Left lung (tissue), 10 donors: ENCODE data around the gene SYT1. TPM values are rescaled to one million over a fixed set of nuclear protein-coding genes. Genes with fewer than 3 reads are reported as not detected.

ENCODE experiments used
- ATAC-seq: fragments of 200-7000 bp; cut with Tn5 transposase; one replicate; pipeline ENCODE4 v1.9.1; 2020; ENCODE audit warnings: moderate library complexity
- DNase-seq, 4 donors: peaks; one replicate each; pipeline ENCODE4 v3.0.0-alpha.2; 2013 to 2020
- H3K27ac ChIP-seq, 2 donors: fragments of 200-600 bp; sonication (generic) in 1 of 2; one replicate each; pipeline versions ENCODE4 v1.5.0 to v1.8.0; 2020 to 2021
- H3K27me3 ChIP-seq, 2 donors: fragments of 200-600 bp; sonication (generic) in 1 of 2; one replicate each; pipeline versions ENCODE4 v1.5.0 to v1.8.0; 2020 to 2021
- H3K36me3 ChIP-seq, 2 donors: fragments of 200-600 bp; sonication (generic) in 1 of 2; one replicate each; pipeline versions ENCODE4 v1.5.0 to v1.8.0; 2020 to 2021
- H3K4me1 ChIP-seq, 2 donors: fragments of 200-600 bp; one replicate each; pipeline ENCODE4 v1.8.0; 2021
- H3K4me3 ChIP-seq, 2 donors: fragments of 200-600 bp; sonication (generic) in 1 of 2; one replicate each; pipeline versions ENCODE4 v1.5.0 to v1.8.0; 2020 to 2021; ENCODE audit warnings: mild to moderate bottlenecking in 1 of 2
- H3K9me3 ChIP-seq, 2 donors: fragments of 200-600 bp; sonication (generic) in 1 of 2; one replicate each; pipeline versions ENCODE4 v1.5.0 to v1.8.0; 2020 to 2021
- CTCF ChIP-seq, 2 donors: fragments of 200-600 bp; sonication (generic) in 1 of 2; IDR thresholded peaks; one replicate each; pipeline versions ENCODE4 v1.5.0 to v1.8.0; 2021; ENCODE audit warnings: antibody characterized with exemption in 2 of 2
- intact Hi-C, 2 donors: fragments of 100-400 bp; cut with DNase I; formaldehyde crosslinking; loops; one replicate each; pipeline versions ENCODE4 v1.11.2 to v1.14.2; 2022
- polyA plus RNA-seq, 6 donors: library from polyadenylated mRNA; unstranded; fragments of 120-200 nt; gene quantifications; one replicate each; pipeline ENCODE4 v1.2.1, GENCODE V29; 2013; ENCODE audit not compliant: insufficient read length in 6 of 6
- total RNA-seq, 2 donors: library from RNA; stranded (reverse); fragmentation: NEBNext Ultra II Directional; extraction: Animal tissue kit (Norgen Biotek cat#: 25700); gene quantifications; one replicate each; pipeline ENCODE4 v1.2.1, GENCODE V29; 2021
- donor health status: DM: no; HTN: yes; CAD: no.
- donor health status: DM: no; HTN: no; CAD: no.

Gene SYT1
- total and polyA plus RNA-seq, 8 donors = 1.5 to 6.9 (median 4.8) TPM

- intact Hi-C loops = no loop called here
- ATAC-seq = no peak
- Histone ChIP-seq H3K36me3 (no peaks in the 10 kb centered on the region), H3K9me3 (no peaks in the 10 kb centered on the region), H3K27ac (no peak overlapping the region), H3K4me3 (no peak overlapping the region), H3K27me3 (no peaks in the 10 kb centered on the region), H3K4me1 (no peaks in the 10 kb centered on the region)
- no peak for TF ChIP-seq CTCF (IDR thresholded peaks at IDR 0.05)
- no peak for DNase-seq
These were observed 495.7 kb downstream of the SYT1 start for GRCh38 chr12:79360286-79360685.

GRCh38 chr12:79360936-79361335 lies 496.4 kb downstream of the SYT1 start:
- no peaks in the 10 kb centered on the region for H3K36me3 ChIP-seq
- no peaks in the 10 kb centered on the region for H3K4me1 ChIP-seq
- DNase-seq (no peak), ATAC-seq (no peak)
- H3K27me3 ChIP-seq = no peaks in the 10 kb centered on the region
- no peak overlapping the region for H3K4me3 ChIP-seq
- intact Hi-C loops = no loop called here
- TF ChIP-seq CTCF (IDR thresholded peaks at IDR 0.05) = no peak
- H3K9me3 ChIP-seq = no peaks in the 10 kb centered on the region
- H3K27ac ChIP-seq = no peak overlapping the region

- no peak for ATAC-seq
- Histone ChIP-seq H3K36me3 (no peaks in the 10 kb centered on the region), H3K4me1 (no peaks in the 10 kb centered on the region), H3K9me3 (no peaks in the 10 kb centered on the region), H3K4me3 (no peak overlapping the region), H3K27ac (no peak overlapping the region), H3K27me3 (no peaks in the 10 kb centered on the region)
- TF ChIP-seq CTCF (IDR thresholded peaks at IDR 0.05) = no peak
- intact Hi-C loops = no loop called here
- no peak for DNase-seq
These were observed 499.6 kb downstream of the SYT1 start for GRCh38 chr12:79364197-79364596.

GRCh38 chr12:79366374-79366773 lies 501.8 kb downstream of the SYT1 start:
- intact Hi-C loops = no loop called here
- ATAC-seq (no peak), DNase-seq (no peak)
- H3K27ac ChIP-seq = no peak overlapping the region
- no peak for TF ChIP-seq CTCF (IDR thresholded peaks at IDR 0.05)
- no peak overlapping the region for H3K4me3 ChIP-seq
- H3K27me3 ChIP-seq = no peaks in the 10 kb centered on the region
- no peaks in the 10 kb centered on the region for H3K4me1 ChIP-seq
- H3K9me3 ChIP-seq = no peaks in the 10 kb centered on the region
- H3K36me3 ChIP-seq = no peaks in the 10 kb centered on the region

GRCh38 chr12:79367032-79367589 lies 502.5 kb downstream of the SYT1 start:
- DNase-seq = no peak
- no peak for TF ChIP-seq CTCF (IDR thresholded peaks at IDR 0.05)
- H3K9me3 ChIP-seq = no peaks in the 10 kb centered on the region
- ATAC-seq = no peak
- intact Hi-C loops = no loop called here
- H3K4me1 ChIP-seq = no peaks in the 10 kb centered on the region
- H3K4me3 ChIP-seq = no peak overlapping the region
- H3K27ac ChIP-seq = no peak overlapping the region
- no peaks in the 10 kb centered on the region for H3K36me3 ChIP-seq
- no peaks in the 10 kb centered on the region for H3K27me3 ChIP-seq
